HT-29 (cell line): ENCODE data around the gene RSPH9. TPM values are rescaled to one million over a fixed set of nuclear protein-coding genes. Genes with fewer than 3 reads are reported as not detected.
A peak's percentile ranks its signal among the peaks of the same experiment; 100 is the strongest.
"Not testable (repeated sequence)": the region's sequence is repeated elsewhere in the genome, so short reads cannot be mapped to it uniquely, and the experiment has no call there.

ENCODE experiments used
- DNase-seq: peaks from one replicate; pipeline ENCODE4 v3.0.0-alpha.2; 2015; ENCODE audit warnings: low spot score
- total RNA-seq: library from RNA; depleted of rRNA; stranded (reverse); fragments of >200 nt; shearing (Covaris generic); gene quantifications from 2 replicates; pipeline ENCODE4 v1.2.3, GENCODE V29; 2014

RSPH9 gene
- total RNA-seq, 1 experiment from 2014 or later: not detected

DNA sequence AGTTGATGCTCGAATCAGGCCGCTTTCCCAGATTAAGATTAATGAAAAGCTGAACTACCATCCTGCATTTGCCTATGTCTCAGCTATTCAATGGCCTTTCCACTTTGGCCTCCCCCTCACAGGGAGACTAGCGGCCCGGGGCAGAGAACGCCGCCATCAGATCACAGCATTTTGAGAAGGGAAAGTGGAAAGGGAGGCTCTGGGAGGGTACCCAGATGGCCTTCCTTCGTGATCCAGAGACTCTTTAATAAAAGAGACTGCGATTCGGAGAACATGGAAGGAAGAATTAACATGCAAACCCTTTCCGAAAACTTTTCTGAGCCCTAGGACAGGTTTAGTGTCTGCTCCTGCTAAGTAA is 42.2 kb downstream of the RSPH9 start:
- no peak for DNase-seq

DNA sequence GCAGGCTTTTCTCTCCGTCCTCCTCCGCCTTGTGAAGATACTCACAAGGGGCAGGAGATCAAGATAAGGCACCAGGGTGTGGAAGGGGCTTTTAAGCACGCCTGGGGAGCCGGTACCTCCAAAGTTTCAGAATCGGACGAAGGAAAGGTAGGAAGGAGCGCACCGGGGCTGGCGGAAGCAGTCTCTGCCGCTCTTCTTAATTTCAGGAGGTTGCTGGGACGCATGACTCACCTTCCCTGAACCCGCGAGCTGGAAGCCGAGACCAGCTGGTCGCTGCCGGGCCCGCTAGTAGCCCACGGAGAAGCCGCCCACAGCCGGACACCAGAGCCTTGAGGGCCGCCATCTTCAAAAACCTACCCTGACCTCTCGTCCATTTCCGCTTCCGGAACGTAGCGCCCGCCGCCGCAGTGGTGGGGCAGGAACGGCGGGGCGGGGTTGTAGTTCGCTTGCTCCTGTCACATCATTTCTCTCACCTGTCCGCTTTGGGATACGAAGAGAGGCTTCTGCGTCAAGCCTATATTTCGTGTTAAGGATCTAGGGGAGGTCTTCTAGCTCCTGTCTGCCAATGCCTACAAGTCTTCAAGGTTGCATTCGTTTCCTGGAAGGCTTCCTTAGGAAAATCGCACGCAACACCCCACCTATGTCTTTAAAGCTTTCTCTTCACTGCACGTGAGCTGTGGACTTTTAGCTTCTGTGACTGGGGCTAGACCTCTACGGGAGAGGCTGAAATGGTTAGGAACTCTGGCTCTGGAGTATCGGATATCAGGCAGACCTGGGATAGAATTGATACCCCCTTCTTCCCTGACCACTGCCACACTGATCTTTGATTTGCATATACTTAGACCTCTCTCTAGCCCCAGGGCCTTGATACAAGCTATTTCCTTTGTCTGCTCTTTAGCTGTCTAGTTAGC is 42.9 kb downstream of the RSPH9 start, which contains the start of gene MRPS18A:
Gene MRPS18A (minus strand): TSS at position 355 of the 911 bp plus-strand sequence. CDS start 12 bp downstream, at position 343.
- peak; percentile 82 for DNase-seq

DNA sequence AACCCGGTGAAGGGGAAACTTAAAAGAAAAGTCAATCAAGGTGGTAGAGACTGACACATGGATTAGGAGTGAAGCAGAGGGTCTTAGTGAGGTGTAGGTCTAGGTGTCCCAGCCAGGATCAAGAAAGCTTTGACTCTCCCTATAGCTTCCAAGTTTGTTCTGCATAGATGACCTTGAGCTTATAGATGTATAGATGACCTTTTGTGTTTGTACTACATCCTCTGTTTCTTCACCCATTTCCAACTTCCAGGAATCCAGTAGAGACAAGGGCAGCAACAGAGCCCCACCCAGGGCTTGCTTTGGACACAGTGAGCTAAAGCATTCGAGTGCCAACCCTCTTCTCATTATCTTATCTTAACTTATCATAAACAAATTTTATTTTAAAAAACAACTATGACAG is 44.6 kb downstream of the RSPH9 start:
- DNase-seq: no peak

DNA sequence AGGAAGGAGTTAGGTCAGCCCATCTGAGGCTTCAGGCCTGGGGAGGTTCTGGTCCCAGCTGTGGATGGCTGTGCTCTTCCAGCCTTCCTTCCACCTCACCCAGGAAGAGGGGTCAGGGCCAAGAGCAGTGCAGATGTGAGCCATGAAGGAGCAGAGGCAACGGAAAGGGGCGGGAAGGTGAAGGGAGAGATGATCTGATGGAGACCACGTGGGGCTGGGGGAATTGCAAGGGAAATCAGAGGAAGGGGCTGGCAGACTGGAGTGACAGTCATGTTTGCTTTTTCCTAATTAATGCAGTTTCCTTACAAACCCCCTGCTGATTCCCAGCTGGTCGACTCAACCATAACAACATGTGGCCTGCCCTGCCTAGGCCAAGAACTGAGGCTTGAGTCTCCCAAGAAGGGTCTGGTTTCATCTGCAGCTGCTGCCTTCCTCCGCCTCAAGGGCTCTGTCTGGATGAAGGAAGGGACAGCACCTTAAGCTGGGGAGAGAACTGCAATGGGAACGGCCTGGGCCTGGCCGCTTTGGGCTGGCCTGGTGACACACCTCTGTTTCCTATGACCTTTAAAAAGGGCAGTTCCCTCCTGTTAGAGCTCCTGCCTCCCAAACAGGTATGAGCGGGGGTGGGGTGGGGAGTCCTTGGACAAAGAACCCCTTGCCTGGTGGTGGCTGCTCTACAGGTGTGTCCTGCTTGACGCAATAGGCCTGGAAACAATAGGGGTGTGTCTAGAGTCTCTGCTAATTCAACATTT is 50.6 kb downstream of the RSPH9 start:
- DNase-seq: peak; percentile 18

- DNase-seq: no peak
Measured at GRCh38 chr6:43695967-43696291, 51.1 kb downstream of the RSPH9 start.

DNA sequence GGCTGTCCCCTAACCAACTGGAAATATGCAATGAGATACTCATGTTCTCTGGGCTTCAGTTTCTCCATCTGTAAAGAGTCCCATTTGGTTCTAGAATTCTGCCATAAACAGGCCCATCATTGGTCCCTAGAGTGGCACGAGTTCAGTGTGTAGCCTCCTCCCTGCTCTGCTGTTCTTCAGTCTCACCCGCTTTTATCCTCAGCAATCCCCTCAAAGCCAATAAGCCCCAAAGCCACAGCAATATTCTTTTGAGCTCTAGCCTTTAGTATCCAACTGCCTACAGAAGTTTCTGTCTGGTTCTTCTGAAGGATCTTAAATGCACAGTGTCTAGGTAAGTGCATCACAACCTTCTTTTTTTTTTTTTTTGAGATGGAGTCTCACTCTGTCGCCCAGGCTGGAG is 52.6 kb downstream of the RSPH9 start:
- DNase-seq: no peak

GRCh38 chr6:43698584-43699349 is 53.9 kb downstream of the RSPH9 start:
- peak; percentile 16 for DNase-seq

- DNase-seq: peak; percentile 80
Measured at GRCh38 chr6:43699564-43700186, 54.8 kb downstream of the RSPH9 start.

DNA sequence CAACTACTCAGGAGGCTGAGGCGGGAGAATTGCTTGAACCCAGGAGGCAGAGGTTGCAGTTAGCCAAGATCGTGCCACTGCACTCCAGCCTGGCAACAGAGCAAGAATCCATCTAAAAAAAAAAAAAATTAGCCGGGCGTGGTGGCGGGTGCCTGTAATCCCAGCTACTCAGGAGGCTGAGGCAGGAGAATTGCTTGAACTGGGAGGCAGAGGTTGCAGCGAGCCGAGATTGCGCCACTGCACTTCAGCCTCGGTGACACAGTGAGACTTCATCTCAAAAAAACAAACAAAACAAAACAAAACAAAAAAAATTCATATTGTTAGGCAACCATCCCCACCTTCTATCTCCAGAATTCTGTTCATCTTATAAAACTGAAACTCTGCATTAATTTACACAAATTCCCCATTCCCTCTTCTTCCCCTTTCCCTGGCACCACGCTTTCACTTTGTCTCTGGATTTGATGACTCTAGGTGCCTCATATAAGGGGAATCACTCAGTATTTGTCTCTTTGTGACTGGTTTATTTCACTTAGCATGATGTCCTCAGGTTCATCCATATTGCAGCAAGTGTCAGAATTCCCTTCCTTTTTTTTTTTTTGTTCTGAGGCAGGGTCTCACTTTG is 56.2 kb downstream of the RSPH9 start:
- DNase-seq: not testable (repeated sequence)

DNA sequence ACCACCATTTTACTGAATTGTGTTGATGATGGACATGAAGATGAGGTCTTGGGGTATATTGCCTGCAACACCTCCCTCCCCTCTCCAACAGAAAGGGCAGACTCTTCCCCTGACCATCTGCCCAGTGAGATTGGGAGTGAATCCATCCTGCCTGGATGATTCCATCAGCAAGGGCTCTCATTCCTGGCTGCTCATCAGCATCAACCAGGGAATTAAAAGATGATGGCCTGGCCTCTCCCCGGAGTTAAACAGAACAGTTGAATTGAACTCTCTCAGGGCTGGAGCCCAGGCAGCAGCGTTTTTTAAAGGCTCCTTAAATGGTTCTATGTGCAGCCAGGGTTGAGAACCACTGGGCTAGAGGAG is 57.3 kb downstream of the RSPH9 start:
- DNase-seq: no peak

GRCh38 chr6:43702534-43703440 is 58.0 kb downstream of the RSPH9 start:
- peak; percentile 95 for DNase-seq

DNA sequence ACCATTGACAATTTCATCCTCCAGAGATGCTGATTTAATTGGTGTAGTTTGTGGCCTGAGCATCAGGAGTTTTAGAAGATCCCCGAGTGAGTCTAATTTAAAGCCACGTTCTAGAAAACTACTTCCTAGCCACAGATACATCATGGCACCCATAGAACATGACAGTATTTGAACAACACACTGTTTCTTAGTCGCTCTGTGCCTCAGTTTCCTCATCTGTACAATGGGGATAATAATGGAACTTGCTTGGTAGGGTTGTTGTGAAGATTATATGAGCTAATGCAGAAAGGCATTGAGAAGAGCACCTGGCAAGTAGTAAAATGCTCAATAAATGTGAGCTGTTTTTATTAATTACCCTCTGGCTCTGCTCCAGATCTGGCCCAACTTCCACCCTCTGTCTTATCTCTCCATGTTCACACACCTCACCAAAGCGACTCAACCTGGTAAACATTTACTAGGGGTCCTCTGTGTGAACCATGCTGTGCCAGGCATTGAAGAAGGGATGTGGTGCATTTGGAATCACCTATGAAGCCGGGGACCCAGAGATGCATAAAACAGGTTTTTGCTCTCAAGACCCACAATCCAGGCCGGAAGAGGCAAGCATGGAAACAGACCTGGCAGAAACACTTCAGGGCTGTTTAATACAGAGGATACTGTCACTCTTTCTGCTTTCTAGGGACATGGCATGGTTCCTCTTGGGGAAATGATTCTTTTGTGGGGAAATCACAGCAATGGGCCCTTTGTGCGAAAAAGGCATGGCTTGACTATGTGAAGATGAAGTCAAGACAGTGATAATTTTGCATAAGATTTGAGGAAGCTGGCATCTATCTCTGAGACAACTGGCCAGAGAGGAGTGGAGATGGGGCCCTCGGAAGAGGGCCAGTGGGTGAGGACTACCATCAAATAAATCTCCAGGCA is 58.9 kb downstream of the RSPH9 start:
- DNase-seq: peak; percentile 67

GRCh38 chr6:43705996-43706395 is 61.2 kb downstream of the RSPH9 start:
- DNase-seq: no peak

DNA sequence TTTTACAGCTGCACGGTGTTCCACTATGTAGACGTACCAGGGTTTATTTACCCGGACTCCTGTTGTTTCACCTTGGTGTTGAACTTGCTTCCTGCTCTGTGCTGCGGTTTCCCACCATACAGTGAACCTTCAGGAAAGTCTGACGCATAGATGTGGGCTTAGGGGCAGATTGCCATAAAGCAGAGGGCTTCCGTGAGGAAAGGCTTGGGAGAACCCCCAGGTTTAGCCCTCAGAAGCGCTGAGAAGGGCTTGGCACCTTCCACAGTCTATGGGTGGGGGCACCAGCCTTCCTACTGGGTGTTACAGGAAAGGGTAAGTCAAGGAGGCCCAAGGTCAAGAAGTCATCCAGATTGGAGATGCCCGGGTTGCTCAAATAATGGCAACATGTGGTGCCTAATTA is 62.0 kb downstream of the RSPH9 start:
- DNase-seq: no peak

- DNase-seq: no peak
Measured at GRCh38 chr6:43707269-43707668, 62.4 kb downstream of the RSPH9 start.

- DNase-seq: no peak
Measured at GRCh38 chr6:43707767-43708166, 62.9 kb downstream of the RSPH9 start.

GRCh38 chr6:43708860-43709653 is 64.2 kb downstream of the RSPH9 start:
- no peak for DNase-seq

DNA sequence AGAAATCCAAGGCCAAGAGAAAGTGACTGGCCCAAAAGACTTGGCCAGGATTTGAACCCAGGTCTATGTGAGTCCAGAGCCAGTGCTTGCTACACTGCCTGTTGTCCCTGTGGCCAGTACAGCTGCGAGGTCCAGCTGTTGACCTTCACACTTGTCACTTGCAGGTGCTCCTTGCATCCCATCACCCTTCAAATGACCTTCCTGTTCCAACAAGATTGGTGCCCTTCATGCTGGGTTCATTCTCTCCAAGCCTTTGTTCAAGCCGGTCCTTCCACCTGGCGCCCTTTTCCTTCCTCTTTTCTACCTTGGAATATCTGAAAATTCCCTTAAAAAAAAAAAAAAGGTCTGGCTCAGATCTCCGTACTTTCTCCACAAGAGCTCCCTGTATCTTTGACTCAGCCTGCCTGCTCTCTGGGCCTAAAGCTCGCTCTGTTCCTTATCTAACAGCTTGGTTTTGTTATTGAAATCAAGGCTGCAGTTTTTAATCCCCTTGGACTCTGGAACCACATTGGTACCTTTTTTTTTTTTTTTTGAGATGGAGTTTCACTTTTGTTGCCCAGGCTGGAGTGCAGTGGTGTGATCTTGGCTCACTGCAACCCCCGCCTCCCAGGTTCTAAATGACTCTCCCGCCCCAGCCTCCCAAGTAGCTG is 64.9 kb downstream of the RSPH9 start:
- DNase-seq: no peak
